Neutrophil (primary cell): ENCODE data around the gene TSPAN12.

Experiments used
- H3K27ac ChIP-seq: fragments of 200-600 bp; sonication (generic); 2 replicates; pipeline ENCODE4 v1.5.1; 2016; ENCODE audit warnings: mild to moderate bottlenecking, moderate library complexity
- H3K27me3 ChIP-seq: fragments of 200-600 bp; sonication (generic); 2 replicates; pipeline ENCODE4 v1.6.0; 2016; ENCODE audit warnings: mild to moderate bottlenecking
- H3K36me3 ChIP-seq: fragments of 200-600 bp; sonication (generic); 2 replicates; pipeline ENCODE4 v1.5.1; 2017
- H3K4me1 ChIP-seq, 2 experiments: fragments of 200-600 bp in 1 of 2; sonication (generic) in 1 of 2; 1 replicate in 1 of 2; 2 replicates in 1 of 2; pipeline versions ENCODE4 v1.5.1 to v1.6.1; 2013 to 2016; ENCODE audit warnings: low read depth in 1 of 2, low read length in 1 of 2, mild to moderate bottlenecking in 1 of 2, moderate library complexity in 1 of 2; ENCODE audit not compliant: control insufficient read depth in 1 of 2, insufficient read depth in 1 of 2
- H3K4me3 ChIP-seq, 2 experiments: fragments of 200-600 bp in 1 of 2; sonication (generic) in 1 of 2; 1 replicate in 1 of 2; 2 replicates in 1 of 2; pipeline ENCODE4 v1.5.1; 2013 to 2016; ENCODE audit warnings: low read depth in 1 of 2, low read length in 1 of 2, mild to moderate bottlenecking in 1 of 2, moderate library complexity in 1 of 2
- H3K9me3 ChIP-seq: fragments of 200-600 bp; sonication (generic); 2 replicates; pipeline ENCODE4 v1.5.1; 2016
- TF ChIP-seq, protein P1 (sequence below): fragments of 200-600 bp; sonication (generic); IDR thresholded peaks from 2 replicates; pipeline ENCODE4 v1.5.1; 2016; ENCODE audit warnings: antibody characterized with exemption

Gene TSPAN12

DNA sequence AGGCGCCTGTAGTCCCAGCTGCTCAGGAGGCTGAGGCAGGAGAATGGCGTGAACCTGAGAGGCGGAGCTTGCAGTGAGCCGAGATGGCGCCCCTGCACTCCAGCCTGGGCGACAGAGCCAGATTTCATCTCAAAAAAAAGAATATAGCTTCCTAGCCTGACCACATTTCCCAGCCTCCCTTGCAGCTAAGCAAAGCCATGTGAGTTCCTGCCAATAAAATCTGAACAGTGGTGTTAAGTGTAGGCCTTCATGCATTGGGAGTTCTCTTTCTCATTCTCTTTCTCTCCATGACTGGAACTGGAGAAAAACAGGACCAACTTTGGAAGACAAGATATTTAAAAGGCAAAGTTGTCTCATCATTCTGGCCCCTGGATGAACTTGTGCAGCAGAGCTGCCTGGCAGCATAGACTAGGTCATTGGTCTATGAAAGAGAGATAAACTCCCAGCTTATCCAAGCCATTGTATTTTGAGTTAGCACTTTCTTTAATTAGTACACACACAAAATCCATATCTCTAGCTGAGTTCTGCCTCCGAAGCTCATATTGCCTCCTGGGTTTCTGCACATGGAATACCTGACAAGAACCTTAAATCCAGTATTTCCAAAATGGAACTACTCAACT lies 60.8 kb downstream of the TSPAN12 start:
- no peaks in the 10 kb centered on the region for H3K27me3 ChIP-seq
- no peak overlapping the region for H3K27ac ChIP-seq
- no peak overlapping the region for H3K4me3 ChIP-seq
- H3K36me3 ChIP-seq = no peaks in the 10 kb centered on the region
- TF ChIP-seq, protein P1, sequence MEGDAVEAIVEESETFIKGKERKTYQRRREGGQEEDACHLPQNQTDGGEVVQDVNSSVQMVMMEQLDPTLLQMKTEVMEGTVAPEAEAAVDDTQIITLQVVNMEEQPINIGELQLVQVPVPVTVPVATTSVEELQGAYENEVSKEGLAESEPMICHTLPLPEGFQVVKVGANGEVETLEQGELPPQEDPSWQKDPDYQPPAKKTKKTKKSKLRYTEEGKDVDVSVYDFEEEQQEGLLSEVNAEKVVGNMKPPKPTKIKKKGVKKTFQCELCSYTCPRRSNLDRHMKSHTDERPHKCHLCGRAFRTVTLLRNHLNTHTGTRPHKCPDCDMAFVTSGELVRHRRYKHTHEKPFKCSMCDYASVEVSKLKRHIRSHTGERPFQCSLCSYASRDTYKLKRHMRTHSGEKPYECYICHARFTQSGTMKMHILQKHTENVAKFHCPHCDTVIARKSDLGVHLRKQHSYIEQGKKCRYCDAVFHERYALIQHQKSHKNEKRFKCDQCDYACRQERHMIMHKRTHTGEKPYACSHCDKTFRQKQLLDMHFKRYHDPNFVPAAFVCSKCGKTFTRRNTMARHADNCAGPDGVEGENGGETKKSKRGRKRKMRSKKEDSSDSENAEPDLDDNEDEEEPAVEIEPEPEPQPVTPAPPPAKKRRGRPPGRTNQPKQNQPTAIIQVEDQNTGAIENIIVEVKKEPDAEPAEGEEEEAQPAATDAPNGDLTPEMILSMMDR = no peak
- peaks cover 0 to 14% of the 10 kb centered on the region in 2 experiments for H3K4me1 ChIP-seq
- H3K9me3 ChIP-seq = no peaks in the 10 kb centered on the region

DNA sequence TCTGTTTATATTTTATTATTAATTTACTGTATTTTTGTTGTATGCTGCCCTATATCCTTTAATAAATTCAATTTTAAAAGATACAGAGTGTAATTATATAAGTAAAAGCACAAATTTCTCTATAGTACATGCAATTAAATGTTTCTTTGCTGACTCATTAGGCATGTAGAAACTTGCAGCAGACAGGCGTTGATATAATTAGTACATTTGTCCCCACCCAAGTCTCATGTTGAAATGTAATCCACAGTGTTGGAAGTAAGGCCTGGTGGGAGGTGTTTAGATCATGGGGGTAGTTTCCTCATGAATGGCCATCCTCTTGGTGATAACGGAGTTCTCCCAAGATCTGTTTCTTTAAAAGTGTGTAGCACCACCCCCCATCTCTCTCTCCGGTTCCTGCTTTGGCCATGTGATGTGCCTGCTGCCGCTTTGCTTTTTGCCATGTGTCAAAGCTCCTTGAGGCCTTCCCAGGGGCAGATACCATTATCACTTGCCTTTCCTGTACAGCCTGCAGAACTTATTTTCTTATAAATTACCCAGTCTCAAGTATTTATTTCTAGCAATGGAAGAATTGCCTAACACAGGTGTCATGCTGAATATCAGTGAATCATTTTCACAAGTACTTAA lies 63.7 kb downstream of the TSPAN12 start:
- Histone ChIP-seq H3K27me3 (no peaks in the 10 kb centered on the region), H3K36me3 (no peaks in the 10 kb centered on the region), H3K27ac (no peak overlapping the region), H3K4me3 (no peak overlapping the region), H3K9me3 (no peaks in the 10 kb centered on the region), H3K4me1 (peaks cover 0 to 14% of the 10 kb centered on the region in 2 experiments)
- TF ChIP-seq, protein P1 = no peak

DNA sequence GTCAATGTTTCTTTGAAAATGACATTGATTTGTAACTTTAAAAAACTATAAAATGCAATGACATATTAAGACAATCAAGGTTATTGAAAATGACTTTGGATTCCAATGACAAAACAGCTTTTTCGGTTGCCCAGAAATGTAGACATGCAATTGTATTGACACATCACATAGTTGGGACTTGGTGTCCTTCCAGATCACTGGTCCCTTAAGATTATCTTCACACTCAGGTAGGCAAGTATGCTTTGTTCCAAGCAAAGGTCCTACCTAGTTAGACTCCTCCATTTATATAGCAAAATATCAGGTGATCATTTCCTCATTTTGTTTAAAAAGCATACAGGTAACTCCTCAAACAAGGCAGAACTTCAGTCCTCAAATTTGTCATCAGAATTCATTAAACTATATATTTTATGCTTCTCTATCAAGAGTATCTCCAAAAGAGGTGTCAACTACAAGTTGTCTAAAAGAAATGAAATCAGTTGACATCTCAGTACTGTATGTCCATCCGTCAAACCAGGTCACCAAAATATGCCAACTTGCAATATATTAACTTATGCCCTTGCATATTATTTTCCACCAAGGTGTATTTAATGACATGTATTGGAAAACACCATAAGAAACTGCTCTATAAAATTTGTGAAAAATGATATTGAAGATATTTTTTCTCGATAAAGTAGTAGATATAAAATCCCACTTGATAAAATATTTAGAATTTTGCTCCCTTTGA lies 64.6 kb downstream of the TSPAN12 start:
- Histone ChIP-seq H3K4me1 (peaks cover 0 to 14% of the 10 kb centered on the region in 2 experiments), H3K36me3 (no peaks in the 10 kb centered on the region), H3K27ac (no peak overlapping the region), H3K27me3 (peaks cover 3% of the 10 kb centered on the region), H3K4me3 (no peak overlapping the region), H3K9me3 (no peaks in the 10 kb centered on the region)
- TF ChIP-seq, protein P1 = no peak

DNA sequence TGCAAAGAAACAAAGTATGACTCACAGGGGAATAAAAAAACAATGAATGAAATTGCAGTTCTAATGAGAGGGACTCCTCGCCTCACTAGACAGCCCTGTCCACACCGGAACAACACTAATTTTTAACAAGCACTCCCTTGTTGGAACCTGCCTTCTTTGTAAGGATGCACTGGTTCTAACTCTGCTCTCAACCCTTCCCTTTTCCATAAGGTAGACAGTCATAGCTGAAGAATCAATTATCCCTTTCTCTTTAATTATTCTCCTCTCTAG lies 65.1 kb downstream of the TSPAN12 start:
- H3K36me3 ChIP-seq = no peaks in the 10 kb centered on the region
- peaks cover 9% of the 10 kb centered on the region for H3K27me3 ChIP-seq
- H3K27ac ChIP-seq = no peak overlapping the region
- no peaks in the 10 kb centered on the region for H3K9me3 ChIP-seq
- no peak overlapping the region for H3K4me3 ChIP-seq
- TF ChIP-seq, protein P1 = no peak
- peaks cover 0 to 14% of the 10 kb centered on the region in 2 experiments for H3K4me1 ChIP-seq

DNA sequence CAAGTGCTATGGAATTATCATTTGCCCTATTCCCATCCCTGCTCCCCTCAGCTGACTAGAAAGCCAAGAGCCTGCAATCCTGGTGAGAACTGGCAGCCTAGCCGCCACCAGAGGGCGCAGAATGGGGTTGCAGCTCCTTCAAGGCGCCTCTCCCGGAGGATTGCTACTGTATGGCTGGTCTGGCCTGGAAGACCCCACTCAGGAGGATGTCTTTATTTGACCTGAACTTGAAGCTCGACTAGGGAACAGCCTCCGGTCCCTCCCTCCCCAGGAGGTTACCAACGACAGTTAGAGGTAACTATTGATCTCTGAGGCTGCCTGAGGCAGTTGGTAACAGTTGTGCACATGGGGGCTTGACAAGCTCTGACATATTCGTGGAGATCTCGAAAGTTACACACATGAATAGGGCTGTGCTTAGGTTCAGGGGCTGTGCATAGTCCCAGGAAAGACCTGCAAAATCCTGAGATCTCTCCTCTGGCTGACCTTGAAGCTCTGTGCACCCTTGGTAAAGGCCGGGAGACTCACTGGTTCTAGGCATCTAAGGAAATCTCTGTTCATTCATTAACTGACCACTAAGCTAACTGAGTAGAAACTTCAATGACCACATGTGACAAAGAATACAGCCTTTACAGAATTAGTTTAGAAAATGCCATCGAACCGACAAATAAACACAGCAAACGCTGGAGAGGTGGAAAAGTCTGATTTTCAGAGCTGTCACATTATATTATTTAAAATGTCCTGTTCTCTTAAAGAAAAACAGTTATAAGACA lies 65.7 kb downstream of the TSPAN12 start:
- TF ChIP-seq, protein P1 = peak; percentile 23
- Histone ChIP-seq H3K4me1 (peaks cover 0 to 13% of the 10 kb centered on the region in 2 experiments), H3K4me3 (no peak overlapping the region)

More for the DNA sequence above, 65.7 kb downstream of the TSPAN12 start:
- peaks cover 13% of the 10 kb centered on the region for H3K27me3 ChIP-seq
- no peaks in the 10 kb centered on the region for H3K9me3 ChIP-seq
- no peak overlapping the region for H3K27ac ChIP-seq
- H3K36me3 ChIP-seq = no peaks in the 10 kb centered on the region
